ENCODE data around the gene INHA.

GRCh38 chr2:219572237-219573001 lies at the start of gene INHA:
- TF ChIP-seq, protein P1, sequence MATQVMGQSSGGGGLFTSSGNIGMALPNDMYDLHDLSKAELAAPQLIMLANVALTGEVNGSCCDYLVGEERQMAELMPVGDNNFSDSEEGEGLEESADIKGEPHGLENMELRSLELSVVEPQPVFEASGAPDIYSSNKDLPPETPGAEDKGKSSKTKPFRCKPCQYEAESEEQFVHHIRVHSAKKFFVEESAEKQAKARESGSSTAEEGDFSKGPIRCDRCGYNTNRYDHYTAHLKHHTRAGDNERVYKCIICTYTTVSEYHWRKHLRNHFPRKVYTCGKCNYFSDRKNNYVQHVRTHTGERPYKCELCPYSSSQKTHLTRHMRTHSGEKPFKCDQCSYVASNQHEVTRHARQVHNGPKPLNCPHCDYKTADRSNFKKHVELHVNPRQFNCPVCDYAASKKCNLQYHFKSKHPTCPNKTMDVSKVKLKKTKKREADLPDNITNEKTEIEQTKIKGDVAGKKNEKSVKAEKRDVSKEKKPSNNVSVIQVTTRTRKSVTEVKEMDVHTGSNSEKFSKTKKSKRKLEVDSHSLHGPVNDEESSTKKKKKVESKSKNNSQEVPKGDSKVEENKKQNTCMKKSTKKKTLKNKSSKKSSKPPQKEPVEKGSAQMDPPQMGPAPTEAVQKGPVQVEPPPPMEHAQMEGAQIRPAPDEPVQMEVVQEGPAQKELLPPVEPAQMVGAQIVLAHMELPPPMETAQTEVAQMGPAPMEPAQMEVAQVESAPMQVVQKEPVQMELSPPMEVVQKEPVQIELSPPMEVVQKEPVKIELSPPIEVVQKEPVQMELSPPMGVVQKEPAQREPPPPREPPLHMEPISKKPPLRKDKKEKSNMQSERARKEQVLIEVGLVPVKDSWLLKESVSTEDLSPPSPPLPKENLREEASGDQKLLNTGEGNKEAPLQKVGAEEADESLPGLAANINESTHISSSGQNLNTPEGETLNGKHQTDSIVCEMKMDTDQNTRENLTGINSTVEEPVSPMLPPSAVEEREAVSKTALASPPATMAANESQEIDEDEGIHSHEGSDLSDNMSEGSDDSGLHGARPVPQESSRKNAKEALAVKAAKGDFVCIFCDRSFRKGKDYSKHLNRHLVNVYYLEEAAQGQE (IDR thresholded peaks at IDR 0.05; ENCODE audit: low read depth): no peak
- no peak for TF ChIP-seq TAF1 (IDR thresholded peaks at IDR 0.05; ENCODE audit: low read depth)
- no peak for TF ChIP-seq CREB1 (IDR thresholded peaks at IDR 0.05; ENCODE audit: low read depth)
- no peak for TF ChIP-seq RAD21 (IDR thresholded peaks at IDR 0.05; ENCODE audit: low read depth)
- TF ChIP-seq YY1 (IDR thresholded peaks at IDR 0.05; ENCODE audit: low read depth): no peak
- no peak for TF ChIP-seq EGR1 (IDR thresholded peaks at IDR 0.05)
- no peak for TF ChIP-seq FOXM1 (IDR thresholded peaks at IDR 0.05; ENCODE audit: borderline replicate concordance, low read depth)
- no peak for TF ChIP-seq EP300 (IDR thresholded peaks at IDR 0.05; ENCODE audit: borderline replicate concordance)
- no peak for TF ChIP-seq CEBPB (IDR thresholded peaks at IDR 0.05)
- TF ChIP-seq TEAD4 (IDR thresholded peaks at IDR 0.05): no peak
- no peak for TF ChIP-seq ZBTB7A (IDR thresholded peaks at IDR 0.05; ENCODE audit: low read depth)
- no peak for TF ChIP-seq USF1 (IDR thresholded peaks at IDR 0.05)
- no peak for TF ChIP-seq MAX (IDR thresholded peaks at IDR 0.05)

Measured in Ishikawa (cell line).